ENCODE measurements around the gene PCBP3. TPM values are rescaled to one million over a fixed set of nuclear protein-coding genes. Genes with fewer than 3 reads are reported as not detected.
A peak's percentile ranks its signal among the peaks of the same experiment; 100 is the strongest.

Gene PCBP3
- total and polyA plus RNA-seq, 8 donors = 0.83 to 4.3 (median 1.7) TPM

- no peaks in the 10 kb centered on the region for H3K9me3 ChIP-seq
- intact Hi-C loops (cut with DNase I) = loop anchor here in 1 of 3 donors (10.0 kb wide), 1 partner anchor 348 kb away; no protein-coding TSS in a partner anchor
- TF ChIP-seq CTCF (IDR thresholded peaks at IDR 0.05) = no peak
- 52 to 77% methylated on average over 9 of the region's 9 CpGs for WGBS, 2 donors
- ATAC-seq (no peak), FAIRE-seq (no peak), DNase-seq (peak in 1 of 6 donors; percentile 46)
- H3K27me3 ChIP-seq = no peaks in the 10 kb centered on the region
- H3K4me1 ChIP-seq = no peaks in the 10 kb centered on the region
- H3K4me3 ChIP-seq = no peak overlapping the region
- no peaks in the 10 kb centered on the region for H3K36me3 ChIP-seq
- no peak overlapping the region for H3K27ac ChIP-seq
These were observed 179.0 kb downstream of the PCBP3 start for GRCh38 chr21:45822429-45823099.

DNA sequence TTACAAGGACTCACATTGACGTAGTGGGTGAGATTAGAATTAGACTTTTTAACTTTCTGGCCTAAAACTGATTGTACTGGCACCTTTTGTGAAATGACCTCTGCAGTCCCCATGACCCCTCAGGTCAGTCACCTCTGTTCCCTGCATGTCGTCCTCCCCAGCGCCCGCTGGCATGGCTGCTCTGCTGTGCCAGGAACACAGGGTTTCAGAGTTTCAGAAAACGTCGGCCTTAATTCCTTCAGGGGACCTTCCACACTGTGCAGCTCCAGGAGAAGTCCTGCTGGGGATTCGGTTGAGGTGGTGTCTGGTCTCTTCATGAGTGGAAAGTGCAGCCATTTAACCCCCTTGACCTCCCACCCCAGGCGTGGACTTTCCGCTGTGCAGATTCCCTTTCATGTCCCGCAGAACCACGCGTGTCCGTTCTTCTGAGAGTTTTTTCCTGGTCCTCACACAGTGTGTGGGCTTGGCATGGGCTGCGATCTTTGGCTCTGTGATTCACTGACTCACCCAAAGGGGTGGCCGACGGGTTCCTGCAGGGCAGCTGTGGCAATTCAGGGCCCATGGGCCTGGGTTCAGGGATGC is 179.7 kb downstream of the PCBP3 start:
- WGBS, 2 donors = 66 to 84% methylated on average over 16 of the region's 16 CpGs
- intact Hi-C loops (cut with DNase I) = loop anchor here in 1 of 3 donors (10.0 kb wide), 1 partner anchor 348 kb away; no protein-coding TSS in a partner anchor
- FAIRE-seq (no peak), ATAC-seq (no peak), DNase-seq (peak in 1 of 6 donors; percentile 37)
- Histone ChIP-seq H3K4me1 (no peaks in the 10 kb centered on the region), H3K27me3 (no peaks in the 10 kb centered on the region), H3K27ac (no peak overlapping the region), H3K4me3 (no peak overlapping the region), H3K36me3 (no peaks in the 10 kb centered on the region), H3K9me3 (no peaks in the 10 kb centered on the region)
- no peak for TF ChIP-seq CTCF (IDR thresholded peaks at IDR 0.05)

GRCh38 chr21:45824546-45825215 is 181.2 kb downstream of the PCBP3 start:
- TF ChIP-seq CTCF (IDR thresholded peaks at IDR 0.05) = no peak
- Histone ChIP-seq H3K27ac (no peak overlapping the region), H3K36me3 (no peaks in the 10 kb centered on the region), H3K9me3 (no peaks in the 10 kb centered on the region), H3K4me1 (no peaks in the 10 kb centered on the region), H3K4me3 (no peak overlapping the region), H3K27me3 (no peaks in the 10 kb centered on the region)
- no peak for FAIRE-seq
- intact Hi-C loops (cut with DNase I) = loop anchor here in 1 of 3 donors (10.0 kb wide), 1 partner anchor 350 kb away; no protein-coding TSS in a partner anchor
- no peak for DNase-seq
- 69 to 81% methylated on average over 8 of the region's 8 CpGs for WGBS, 2 donors
- ATAC-seq = no peak

- Histone ChIP-seq H3K27ac (no peak overlapping the region), H3K36me3 (no peaks in the 10 kb centered on the region), H3K4me3 (no peak overlapping the region), H3K27me3 (no peaks in the 10 kb centered on the region), H3K4me1 (no peaks in the 10 kb centered on the region), H3K9me3 (no peaks in the 10 kb centered on the region)
- no peak for FAIRE-seq
- WGBS, 2 donors = 48 to 69% methylated on average over 13 of the region's 13 CpGs
- peak in 1 of 6 donors; percentile 32 for DNase-seq
- intact Hi-C loops (cut with DNase I) = loop anchor here in 1 of 3 donors (10.0 kb wide), 1 partner anchor 350 kb away; no protein-coding TSS in a partner anchor
- no peak for ATAC-seq
- no peak for TF ChIP-seq CTCF (IDR thresholded peaks at IDR 0.05)
These were observed 181.7 kb downstream of the PCBP3 start for GRCh38 chr21:45825219-45825618.

All from pancreas (tissue), 10 donors.